ENCODE results near the gene GUCA2A. TPM values are rescaled to one million over a fixed set of nuclear protein-coding genes. Genes with fewer than 3 reads are reported as not detected.

The GUCA2A gene
- total and polyA plus RNA-seq, 2 of the 8 experiments (the other 6 are each of a cell fraction or from before 2014, with no cell fraction given), result not detected

DNA sequence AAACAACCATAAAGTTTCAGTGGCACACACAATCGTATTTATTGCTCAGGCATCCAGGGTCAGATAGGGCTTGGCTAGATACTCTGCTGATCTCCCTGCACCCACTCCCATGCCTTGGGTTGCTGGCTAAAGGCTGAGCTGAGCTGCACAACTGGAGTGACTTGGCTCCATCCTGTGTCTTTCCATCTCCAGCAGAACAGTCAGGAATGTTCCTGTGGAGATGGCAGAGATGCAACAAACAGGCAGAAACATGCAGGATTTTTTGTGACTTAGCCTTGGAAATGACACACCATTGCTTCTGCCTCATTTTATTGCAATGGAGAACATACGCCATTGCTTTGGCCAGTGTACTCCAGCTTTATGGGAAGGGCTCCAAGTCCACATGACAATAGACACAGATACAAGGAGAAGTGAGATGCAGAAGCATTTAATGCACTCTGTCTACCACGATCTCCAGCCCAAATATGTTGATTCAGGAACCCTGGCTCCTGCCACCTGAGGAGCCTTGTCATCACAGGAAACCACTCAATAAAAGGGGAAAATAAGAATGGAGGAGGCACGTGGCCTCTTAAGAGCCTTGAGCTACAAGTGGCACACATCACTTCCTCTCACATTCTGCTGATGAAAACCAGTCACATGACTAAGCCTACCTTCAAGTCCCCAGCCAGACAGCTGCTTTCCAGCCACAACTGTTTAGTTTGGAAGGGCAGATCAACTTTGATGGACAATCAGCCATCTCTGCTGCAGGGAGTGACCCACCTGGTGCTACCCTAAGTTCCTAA lies 21.5 kb downstream of the GUCA2A start (continued):
- TF ChIP-seq, protein P1, sequence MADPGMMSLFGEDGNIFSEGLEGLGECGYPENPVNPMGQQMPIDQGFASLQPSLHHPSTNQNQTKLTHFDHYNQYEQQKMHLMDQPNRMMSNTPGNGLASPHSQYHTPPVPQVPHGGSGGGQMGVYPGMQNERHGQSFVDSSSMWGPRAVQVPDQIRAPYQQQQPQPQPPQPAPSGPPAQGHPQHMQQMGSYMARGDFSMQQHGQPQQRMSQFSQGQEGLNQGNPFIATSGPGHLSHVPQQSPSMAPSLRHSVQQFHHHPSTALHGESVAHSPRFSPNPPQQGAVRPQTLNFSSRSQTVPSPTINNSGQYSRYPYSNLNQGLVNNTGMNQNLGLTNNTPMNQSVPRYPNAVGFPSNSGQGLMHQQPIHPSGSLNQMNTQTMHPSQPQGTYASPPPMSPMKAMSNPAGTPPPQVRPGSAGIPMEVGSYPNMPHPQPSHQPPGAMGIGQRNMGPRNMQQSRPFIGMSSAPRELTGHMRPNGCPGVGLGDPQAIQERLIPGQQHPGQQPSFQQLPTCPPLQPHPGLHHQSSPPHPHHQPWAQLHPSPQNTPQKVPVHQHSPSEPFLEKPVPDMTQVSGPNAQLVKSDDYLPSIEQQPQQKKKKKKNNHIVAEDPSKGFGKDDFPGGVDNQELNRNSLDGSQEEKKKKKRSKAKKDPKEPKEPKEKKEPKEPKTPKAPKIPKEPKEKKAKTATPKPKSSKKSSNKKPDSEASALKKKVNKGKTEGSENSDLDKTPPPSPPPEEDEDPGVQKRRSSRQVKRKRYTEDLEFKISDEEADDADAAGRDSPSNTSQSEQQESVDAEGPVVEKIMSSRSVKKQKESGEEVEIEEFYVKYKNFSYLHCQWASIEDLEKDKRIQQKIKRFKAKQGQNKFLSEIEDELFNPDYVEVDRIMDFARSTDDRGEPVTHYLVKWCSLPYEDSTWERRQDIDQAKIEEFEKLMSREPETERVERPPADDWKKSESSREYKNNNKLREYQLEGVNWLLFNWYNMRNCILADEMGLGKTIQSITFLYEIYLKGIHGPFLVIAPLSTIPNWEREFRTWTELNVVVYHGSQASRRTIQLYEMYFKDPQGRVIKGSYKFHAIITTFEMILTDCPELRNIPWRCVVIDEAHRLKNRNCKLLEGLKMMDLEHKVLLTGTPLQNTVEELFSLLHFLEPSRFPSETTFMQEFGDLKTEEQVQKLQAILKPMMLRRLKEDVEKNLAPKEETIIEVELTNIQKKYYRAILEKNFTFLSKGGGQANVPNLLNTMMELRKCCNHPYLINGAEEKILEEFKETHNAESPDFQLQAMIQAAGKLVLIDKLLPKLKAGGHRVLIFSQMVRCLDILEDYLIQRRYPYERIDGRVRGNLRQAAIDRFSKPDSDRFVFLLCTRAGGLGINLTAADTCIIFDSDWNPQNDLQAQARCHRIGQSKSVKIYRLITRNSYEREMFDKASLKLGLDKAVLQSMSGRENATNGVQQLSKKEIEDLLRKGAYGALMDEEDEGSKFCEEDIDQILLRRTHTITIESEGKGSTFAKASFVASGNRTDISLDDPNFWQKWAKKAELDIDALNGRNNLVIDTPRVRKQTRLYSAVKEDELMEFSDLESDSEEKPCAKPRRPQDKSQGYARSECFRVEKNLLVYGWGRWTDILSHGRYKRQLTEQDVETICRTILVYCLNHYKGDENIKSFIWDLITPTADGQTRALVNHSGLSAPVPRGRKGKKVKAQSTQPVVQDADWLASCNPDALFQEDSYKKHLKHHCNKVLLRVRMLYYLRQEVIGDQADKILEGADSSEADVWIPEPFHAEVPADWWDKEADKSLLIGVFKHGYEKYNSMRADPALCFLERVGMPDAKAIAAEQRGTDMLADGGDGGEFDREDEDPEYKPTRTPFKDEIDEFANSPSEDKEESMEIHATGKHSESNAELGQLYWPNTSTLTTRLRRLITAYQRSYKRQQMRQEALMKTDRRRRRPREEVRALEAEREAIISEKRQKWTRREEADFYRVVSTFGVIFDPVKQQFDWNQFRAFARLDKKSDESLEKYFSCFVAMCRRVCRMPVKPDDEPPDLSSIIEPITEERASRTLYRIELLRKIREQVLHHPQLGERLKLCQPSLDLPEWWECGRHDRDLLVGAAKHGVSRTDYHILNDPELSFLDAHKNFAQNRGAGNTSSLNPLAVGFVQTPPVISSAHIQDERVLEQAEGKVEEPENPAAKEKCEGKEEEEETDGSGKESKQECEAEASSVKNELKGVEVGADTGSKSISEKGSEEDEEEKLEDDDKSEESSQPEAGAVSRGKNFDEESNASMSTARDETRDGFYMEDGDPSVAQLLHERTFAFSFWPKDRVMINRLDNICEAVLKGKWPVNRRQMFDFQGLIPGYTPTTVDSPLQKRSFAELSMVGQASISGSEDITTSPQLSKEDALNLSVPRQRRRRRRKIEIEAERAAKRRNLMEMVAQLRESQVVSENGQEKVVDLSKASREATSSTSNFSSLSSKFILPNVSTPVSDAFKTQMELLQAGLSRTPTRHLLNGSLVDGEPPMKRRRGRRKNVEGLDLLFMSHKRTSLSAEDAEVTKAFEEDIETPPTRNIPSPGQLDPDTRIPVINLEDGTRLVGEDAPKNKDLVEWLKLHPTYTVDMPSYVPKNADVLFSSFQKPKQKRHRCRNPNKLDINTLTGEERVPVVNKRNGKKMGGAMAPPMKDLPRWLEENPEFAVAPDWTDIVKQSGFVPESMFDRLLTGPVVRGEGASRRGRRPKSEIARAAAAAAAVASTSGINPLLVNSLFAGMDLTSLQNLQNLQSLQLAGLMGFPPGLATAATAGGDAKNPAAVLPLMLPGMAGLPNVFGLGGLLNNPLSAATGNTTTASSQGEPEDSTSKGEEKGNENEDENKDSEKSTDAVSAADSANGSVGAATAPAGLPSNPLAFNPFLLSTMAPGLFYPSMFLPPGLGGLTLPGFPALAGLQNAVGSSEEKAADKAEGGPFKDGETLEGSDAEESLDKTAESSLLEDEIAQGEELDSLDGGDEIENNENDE (IDR thresholded peaks at IDR 0.05; ENCODE audit: insufficient replicate concordance, low read length), result no peak
- TF ChIP-seq JUND (IDR thresholded peaks at IDR 0.05; ENCODE audit: low read length) (no peak), NRF1 (IDR thresholded peaks at IDR 0.05; ENCODE audit: low read depth, low read length) (no peak), RXRA (IDR thresholded peaks at IDR 0.05; ENCODE audit: insufficient read depth, low read depth, low read length) (no peak), PHF8 (conservative IDR thresholded peaks at IDR 0.05; ENCODE audit: low read depth, low read length) (no peak)
- TF ChIP-seq, protein P2, sequence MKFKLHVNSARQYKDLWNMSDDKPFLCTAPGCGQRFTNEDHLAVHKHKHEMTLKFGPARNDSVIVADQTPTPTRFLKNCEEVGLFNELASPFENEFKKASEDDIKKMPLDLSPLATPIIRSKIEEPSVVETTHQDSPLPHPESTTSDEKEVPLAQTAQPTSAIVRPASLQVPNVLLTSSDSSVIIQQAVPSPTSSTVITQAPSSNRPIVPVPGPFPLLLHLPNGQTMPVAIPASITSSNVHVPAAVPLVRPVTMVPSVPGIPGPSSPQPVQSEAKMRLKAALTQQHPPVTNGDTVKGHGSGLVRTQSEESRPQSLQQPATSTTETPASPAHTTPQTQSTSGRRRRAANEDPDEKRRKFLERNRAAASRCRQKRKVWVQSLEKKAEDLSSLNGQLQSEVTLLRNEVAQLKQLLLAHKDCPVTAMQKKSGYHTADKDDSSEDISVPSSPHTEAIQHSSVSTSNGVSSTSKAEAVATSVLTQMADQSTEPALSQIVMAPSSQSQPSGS (IDR thresholded peaks at IDR 0.05; ENCODE audit: low read length), result no peak

Data from H1 (cell line).